Naive thymus-derived CD4-positive, alpha-beta T cell (primary cell): ENCODE data around the gene TBC1D10A. TPM values are rescaled to one million over a fixed set of nuclear protein-coding genes. Genes with fewer than 3 reads are reported as not detected.
A peak's percentile ranks its signal among the peaks of the same experiment; 100 is the strongest.

ENCODE experiments used
- ATAC-seq: fragments of 150-1000 bp; cut with Tn5 transposase; 2 replicates; pipeline ENCODE4 v1.10.0; 2021; ENCODE audit warnings: mild to moderate bottlenecking, moderate library complexity
- CTCF ChIA-PET: fragments of 350-600 bp; sonication (Branson Sonifier 250); formaldehyde crosslinking; loops from one replicate; lab custom pipeline; 2021; ENCODE audit warnings: antibody characterized with exemption; lab: Charles Lee
- POLR2A ChIA-PET: fragments of 350-600 bp; sonication (Branson Sonifier 250); formaldehyde crosslinking; loops from one replicate; lab custom pipeline; 2021; ENCODE audit warnings: antibody characterized with exemption, inconsistent platforms; lab: Charles Lee
- DNase-seq, 9 donors: peaks; one replicate each; pipeline versions ENCODE4 v3.0.0 to v3.0.0-alpha.2; 2020 to 2022; ENCODE audit warnings: mixed read lengths in 1 of 9
- H3K27ac ChIP-seq: one replicate; pipeline ENCODE4 v1.7.0; 2013; ENCODE audit warnings: mild to moderate bottlenecking, low read depth, low read length, moderate library complexity
- H3K27me3 ChIP-seq, 2 donors: one replicate each; pipeline ENCODE4 v1.7.0; 2013; ENCODE audit warnings: low read length in 2 of 2, mild to moderate bottlenecking in 2 of 2, moderate library complexity in 2 of 2; ENCODE audit not compliant: control insufficient read depth in 2 of 2, insufficient read depth in 2 of 2
- H3K36me3 ChIP-seq, 3 experiments: 1 replicate in 2 of 3; 2 replicates in 1 of 3; pipeline ENCODE4 v1.7.0; 2013; ENCODE audit warnings: low read length in 3 of 3, mild to moderate bottlenecking in 3 of 3, moderate library complexity in 1 of 3; ENCODE audit not compliant: insufficient read depth in 3 of 3, control insufficient read depth in 2 of 3
- H3K4me1 ChIP-seq, 2 donors: one replicate each; pipeline ENCODE4 v1.7.0; 2013; ENCODE audit warnings: low read length in 2 of 2, mild to moderate bottlenecking in 2 of 2, moderate library complexity in 1 of 2; ENCODE audit not compliant: control insufficient read depth in 2 of 2, insufficient read depth in 2 of 2
- H3K4me3 ChIP-seq: 2 replicates; pipeline ENCODE4 v1.7.0; 2013; ENCODE audit warnings: mild to moderate bottlenecking, low read length
- H3K9me3 ChIP-seq, 3 experiments: 1 replicate in 2 of 3; 2 replicates in 1 of 3; pipeline ENCODE4 v1.7.0; 2013; ENCODE audit warnings: low read length in 3 of 3; ENCODE audit not compliant: control insufficient read depth in 2 of 3
- H3K27ac Mint-ChIP-seq, 9 donors: one replicate each; pipeline ENCODE4 v1.8.0; 2020 to 2022; ENCODE audit warnings: mixed read lengths in 9 of 9, mild to moderate bottlenecking in 8 of 9, moderate library complexity in 5 of 9, inconsistent platforms in 2 of 9
- H3K27me3 Mint-ChIP-seq, 5 donors: one replicate each; pipeline ENCODE4 v1.8.0; 2021 to 2022; ENCODE audit warnings: mixed read lengths in 5 of 5, mild to moderate bottlenecking in 1 of 5
- H3K36me3 Mint-ChIP-seq, 5 donors: one replicate each; pipeline ENCODE4 v1.8.0; 2020 to 2022; ENCODE audit warnings: mixed read lengths in 5 of 5, mild to moderate bottlenecking in 3 of 5, inconsistent platforms in 1 of 5
- H3K4me1 Mint-ChIP-seq, 7 donors: one replicate each; pipeline ENCODE4 v1.8.0; 2020 to 2022; ENCODE audit warnings: mixed read lengths in 7 of 7, mild to moderate bottlenecking in 3 of 7, inconsistent platforms in 1 of 7
- H3K4me3 Mint-ChIP-seq, 10 donors: one replicate each; pipeline ENCODE4 v1.8.0; 2020 to 2022; ENCODE audit warnings: mild to moderate bottlenecking in 10 of 10, mixed read lengths in 10 of 10, moderate library complexity in 6 of 10, inconsistent platforms in 2 of 10
- H3K9me3 Mint-ChIP-seq, 11 donors: one replicate each; pipeline ENCODE4 v1.8.0; 2020 to 2022; ENCODE audit warnings: mixed read lengths in 11 of 11, mild to moderate bottlenecking in 4 of 11, inconsistent platforms in 1 of 11, moderate library complexity in 1 of 11
- intact Hi-C, 2 donors: fragments of 100-400 bp; cut with micrococcal nuclease; formaldehyde crosslinking; loops; one replicate each; pipeline ENCODE4 v1.15.1; 2023
- polyA plus RNA-seq, 2 donors: library from polyadenylated mRNA; unstranded; fragments of 300-500 nt; fragmentation: Illumina TruSeq; gene quantifications; one replicate each; pipeline ENCODE4 v1.2.3, GENCODE V29; 2021
- total RNA-seq, 6 experiments: library from RNA in 5 of 6; stranded (reverse) in 5 of 6; gene quantifications; 1 replicate in 5 of 6; 2 replicates in 1 of 6; pipeline ENCODE4 v1.2.3 and lab custom pipeline; 2021 to 2026

TBC1D10A gene
- total and polyA plus RNA-seq, 7 experiments from 2014 or later, result 47.2 to 84.7 (median 70.9) TPM

GRCh38 chr22:30321461-30321860 lies 5.3 kb downstream of the TBC1D10A start:
- Mint-ChIP-seq H3K27ac (peak overlapping the region in 8 of 9 donors; percentile 48 to 98 (median 88)), H3K4me1 (peaks cover 82 to 91% (median 85%) of the 10 kb centered on the region in 7 donors), H3K27me3 (no peaks in the 10 kb centered on the region), H3K36me3 (peaks cover 6 to 38% (median 25%) of the 10 kb centered on the region in 5 donors), H3K4me3 (peak overlapping the region in 8 of 10 donors; percentile 35 to 87 (median 47)), H3K9me3 (no peaks in the 10 kb centered on the region)
- Histone ChIP-seq H3K27ac (peak overlapping the region; percentile 54), H3K9me3 (no peaks in the 10 kb centered on the region), H3K4me3 (no peak overlapping the region), H3K36me3 (peaks cover 0 to 43% (median 4%) of the 10 kb centered on the region in 3 experiments), H3K4me1 (peaks cover 60 to 87% of the 10 kb centered on the region in 2 donors), H3K27me3 (no peaks in the 10 kb centered on the region)
- POLR2A ChIA-PET, result interaction anchor here (1.6 to 48.9 kb wide), 3 partner anchors 11 to 35 kb away, joined by 4 to 1265 read pairs (median 5); partner anchors contain the start of genes CASTOR1, CCDC157 and SF3A1
- DNase-seq (no peak), ATAC-seq (no peak)
- intact Hi-C loops, result no loop called here
- CTCF ChIA-PET, result interaction anchor here (1.2 to 8.1 kb wide), 3 partner anchors 8 to 32 kb away, joined by 3 to 78 read pairs (median 5); partner anchors contain the start of gene CASTOR1

GRCh38 chr22:30320021-30320556 lies 6.7 kb downstream of the TBC1D10A start:
- no peaks in the 10 kb centered on the region for H3K27me3 Mint-ChIP-seq
- ChIA-PET CTCF (interaction anchor here (1.2 kb wide), 1 partner anchor 10 kb away, joined by 3 read pairs; no protein-coding TSS in a partner anchor), POLR2A (interaction anchor here (1.7 to 48.9 kb wide), 3 partner anchors 13 to 36 kb away, joined by 5 to 1265 read pairs (median 6); partner anchors contain the start of genes CASTOR1, CCDC157 and SF3A1)
- no peaks in the 10 kb centered on the region for H3K27me3 ChIP-seq
- H3K4me3 ChIP-seq, result no peak overlapping the region
- peaks cover 67 to 100% of the 10 kb centered on the region in 2 donors for H3K4me1 ChIP-seq
- H3K4me1 Mint-ChIP-seq, result peaks cover 87 to 97% (median 93%) of the 10 kb centered on the region in 7 donors
- peak overlapping the region in 9 of 10 donors; percentile 25 to 87 (median 51) for H3K4me3 Mint-ChIP-seq
- intact Hi-C loops, result no loop called here
- ATAC-seq (no peak), DNase-seq (no peak)
- H3K9me3 Mint-ChIP-seq, result no peaks in the 10 kb centered on the region
- peak overlapping the region; percentile 49 for H3K27ac ChIP-seq
- no peaks in the 10 kb centered on the region for H3K9me3 ChIP-seq
- H3K36me3 Mint-ChIP-seq, result peaks cover 6 to 47% (median 29%) of the 10 kb centered on the region in 5 donors
- peak overlapping the region in 8 of 9 donors; percentile 57 to 98 (median 89) for H3K27ac Mint-ChIP-seq
- peaks cover 0 to 34% (median 4%) of the 10 kb centered on the region in 3 experiments for H3K36me3 ChIP-seq

GRCh38 chr22:30318799-30319419 lies 7.8 kb downstream of the TBC1D10A start:
- Histone ChIP-seq H3K4me3 (no peak overlapping the region), H3K27me3 (no peaks in the 10 kb centered on the region), H3K9me3 (no peaks in the 10 kb centered on the region), H3K27ac (peak overlapping the region; percentile 49), H3K36me3 (peaks cover 0 to 31% (median 4%) of the 10 kb centered on the region in 3 experiments), H3K4me1 (peaks cover 67 to 100% of the 10 kb centered on the region in 2 donors)
- ChIA-PET POLR2A (interaction anchor here (1.3 to 48.9 kb wide), 2 partner anchors 18 to 38 kb away, joined by 6 to 1265 read pairs (median 6); partner anchors contain the start of genes CASTOR1, CCDC157 and SF3A1), CTCF (interaction anchor here (0.6 to 0.8 kb wide), 2 partner anchors 56 to 69 kb away, joined by 3 to 4 read pairs; no protein-coding TSS in a partner anchor)
- no peaks in the 10 kb centered on the region for H3K27me3 Mint-ChIP-seq
- peak overlapping the region; percentile 1 to 98 (median 89) for H3K27ac Mint-ChIP-seq
- intact Hi-C loops, result loop anchor here in 1 of 2 donors (1.0 kb wide), 1 partner anchor 8 kb away; no protein-coding TSS in a partner anchor
- H3K9me3 Mint-ChIP-seq, result no peaks in the 10 kb centered on the region
- H3K4me3 Mint-ChIP-seq, result peak overlapping the region in 9 of 10 donors; percentile 25 to 87 (median 57)
- peaks cover 86 to 97% (median 92%) of the 10 kb centered on the region in 7 donors for H3K4me1 Mint-ChIP-seq
- DNase-seq (no peak), ATAC-seq (peak; percentile 51)
- peaks cover 6 to 53% (median 23%) of the 10 kb centered on the region in 5 donors for H3K36me3 Mint-ChIP-seq

- Mint-ChIP-seq H3K4me1 (peaks cover 84 to 97% (median 90%) of the 10 kb centered on the region in 7 donors), H3K36me3 (peaks cover 6 to 54% (median 21%) of the 10 kb centered on the region in 5 donors), H3K27me3 (no peaks in the 10 kb centered on the region)
Measured at GRCh38 chr22:30317778-30318177, 9.0 kb downstream of the TBC1D10A start.

GRCh38 chr22:30315962-30316576 lies 10.7 kb downstream of the TBC1D10A start:
- no peaks in the 10 kb centered on the region for H3K9me3 ChIP-seq
- no peak for DNase-seq
- H3K27me3 ChIP-seq, result no peaks in the 10 kb centered on the region
- ChIA-PET POLR2A (interaction anchor here (0.6 to 48.9 kb wide), 3 partner anchors 4 to 34 kb away, joined by 5 to 1265 read pairs (median 1265); partner anchors contain the start of genes CASTOR1 and TBC1D10A), CTCF (interaction anchor here (12.2 kb wide), 1 partner anchor 26 kb away, joined by 74 read pairs; the partner anchor contains the start of gene CASTOR1)
- Mint-ChIP-seq H3K27me3 (no peaks in the 10 kb centered on the region), H3K4me1 (peaks cover 92 to 100% (median 95%) of the 10 kb centered on the region in 7 donors), H3K36me3 (peaks cover 6 to 57% (median 23%) of the 10 kb centered on the region in 5 donors), H3K27ac (peak overlapping the region; percentile 69 to 98 (median 90)), H3K9me3 (peaks cover 0 to 3% (median 0%) of the 10 kb centered on the region in 11 donors), H3K4me3 (peak overlapping the region; percentile 18 to 87 (median 62))
- H3K27ac ChIP-seq, result peak overlapping the region; percentile 64
- ATAC-seq, result no peak
- H3K4me3 ChIP-seq, result no peak overlapping the region
- peaks cover 64 to 99% of the 10 kb centered on the region in 2 donors for H3K4me1 ChIP-seq
- H3K36me3 ChIP-seq, result peaks cover 0 to 26% (median 4%) of the 10 kb centered on the region in 3 experiments
- intact Hi-C loops, result no loop called here

More at GRCh38 chr22:30317778-30318177, 9.0 kb downstream of the TBC1D10A start:
- Histone ChIP-seq H3K4me1 (peaks cover 64 to 99% of the 10 kb centered on the region in 2 donors), H3K36me3 (peaks cover 0 to 31% (median 4%) of the 10 kb centered on the region in 3 experiments), H3K27me3 (no peaks in the 10 kb centered on the region), H3K27ac (peak overlapping the region; percentile 49), H3K9me3 (no peaks in the 10 kb centered on the region), H3K4me3 (no peak overlapping the region)
- Mint-ChIP-seq H3K9me3 (peaks cover 0 to under 1% (median 0%) of the 10 kb centered on the region in 11 donors), H3K27ac (peak overlapping the region in 8 of 9 donors; percentile 51 to 98 (median 90)), H3K4me3 (peak overlapping the region in 7 of 10 donors; percentile 25 to 87 (median 60))
- CTCF ChIA-PET, result interaction anchor here (12.2 kb wide), 1 partner anchor 28 kb away, joined by 74 read pairs; the partner anchor contains the start of gene CASTOR1
- intact Hi-C loops, result no loop called here
- POLR2A ChIA-PET, result interaction anchor here (1.3 to 48.9 kb wide), 3 partner anchors 2 to 39 kb away, joined by 6 to 1265 read pairs (median 1265); partner anchors contain the start of genes CASTOR1, CCDC157, SF3A1 and TBC1D10A
- ATAC-seq (no peak), DNase-seq (no peak)
